Keratinocyte (primary cell): ENCODE measurements around the gene SCRT2.

Experiments used
- EZH2 ChIP-seq: IDR thresholded peaks from one replicate; pipeline ENCODE4 v1.6.1; 2012; ENCODE audit warnings: inconsistent platforms, mild to moderate bottlenecking, low read length, moderate library complexity
- TF ChIP-seq, protein P1 (sequence below), 3 experiments: IDR thresholded peaks in 1 of 3; conservative IDR thresholded peaks in 1 of 3; optimal IDR thresholded peaks in 1 of 3; 2 replicates in 2 of 3; 3 replicates in 1 of 3; pipeline versions ENCODE3 to v1.5.1; 2011; ENCODE audit warnings: low read length in 3 of 3, mild to moderate bottlenecking in 3 of 3, moderate library complexity in 2 of 3, control low read depth in 1 of 3, inconsistent platforms in 1 of 3; ENCODE audit not compliant: insufficient read depth in 2 of 3; ENCODE audit errors: extremely low read depth in 1 of 3

DNA sequence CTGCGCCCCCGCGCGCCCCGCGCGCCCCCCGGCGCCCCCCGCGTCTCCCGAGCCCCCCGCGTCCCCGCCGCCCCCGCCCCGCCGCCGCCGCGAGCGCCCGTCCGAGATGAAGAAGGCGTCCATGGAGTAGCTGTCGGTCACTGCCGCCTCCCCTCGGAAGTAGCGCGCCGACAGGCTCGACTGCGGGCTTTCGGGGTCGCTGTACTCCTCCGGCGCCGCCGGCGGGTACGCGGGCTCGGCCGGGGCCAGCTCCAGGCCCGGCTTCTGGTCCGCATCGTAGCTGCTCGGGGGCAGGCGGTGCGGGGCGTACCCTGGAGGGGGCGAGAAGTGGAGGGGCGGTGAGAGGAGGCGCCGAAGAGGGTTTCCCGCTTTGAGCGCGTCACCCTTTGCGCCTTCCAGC lies 11.5 kb downstream of the SCRT2 start:
- TF ChIP-seq, protein P1, sequence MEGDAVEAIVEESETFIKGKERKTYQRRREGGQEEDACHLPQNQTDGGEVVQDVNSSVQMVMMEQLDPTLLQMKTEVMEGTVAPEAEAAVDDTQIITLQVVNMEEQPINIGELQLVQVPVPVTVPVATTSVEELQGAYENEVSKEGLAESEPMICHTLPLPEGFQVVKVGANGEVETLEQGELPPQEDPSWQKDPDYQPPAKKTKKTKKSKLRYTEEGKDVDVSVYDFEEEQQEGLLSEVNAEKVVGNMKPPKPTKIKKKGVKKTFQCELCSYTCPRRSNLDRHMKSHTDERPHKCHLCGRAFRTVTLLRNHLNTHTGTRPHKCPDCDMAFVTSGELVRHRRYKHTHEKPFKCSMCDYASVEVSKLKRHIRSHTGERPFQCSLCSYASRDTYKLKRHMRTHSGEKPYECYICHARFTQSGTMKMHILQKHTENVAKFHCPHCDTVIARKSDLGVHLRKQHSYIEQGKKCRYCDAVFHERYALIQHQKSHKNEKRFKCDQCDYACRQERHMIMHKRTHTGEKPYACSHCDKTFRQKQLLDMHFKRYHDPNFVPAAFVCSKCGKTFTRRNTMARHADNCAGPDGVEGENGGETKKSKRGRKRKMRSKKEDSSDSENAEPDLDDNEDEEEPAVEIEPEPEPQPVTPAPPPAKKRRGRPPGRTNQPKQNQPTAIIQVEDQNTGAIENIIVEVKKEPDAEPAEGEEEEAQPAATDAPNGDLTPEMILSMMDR (optimal IDR thresholded peaks at IDR 0.05 in 1 of 3, IDR thresholded peaks at IDR 0.05 in 1 of 3, conservative IDR thresholded peaks at IDR 0.05 in 1 of 3; ENCODE audit: extremely low read depth in 1 of 3, insufficient read depth in 2 of 3, low read length in 3 of 3): no peak
- no peak for TF ChIP-seq EZH2
